Right cardiac atrium (tissue), 5 donors: ENCODE data around the gene GLI3. TPM values are rescaled to one million over a fixed set of nuclear protein-coding genes. Genes with fewer than 3 reads are reported as not detected.

Experiments used
- ATAC-seq, 2 donors: fragments of 200-7000 bp; cut with Tn5 transposase; one replicate each; pipeline versions ENCODE4 v1.8.0 to v1.9.1; 2020; ENCODE audit warnings: moderate library complexity in 2 of 2, mild to moderate bottlenecking in 1 of 2
- DNase-seq, 3 donors: peaks; one replicate each; pipeline ENCODE4 v3.0.0-alpha.2; 2020
- H3K27ac ChIP-seq: one replicate; pipeline ENCODE4 v1.5.1; 2013; ENCODE audit warnings: mild to moderate bottlenecking, low read length, control low read depth, moderate library complexity
- H3K27me3 ChIP-seq: one replicate; pipeline ENCODE4 v1.6.1; 2013; ENCODE audit not compliant: control insufficient read depth, insufficient read depth
- H3K4me1 ChIP-seq: one replicate; pipeline ENCODE4 v1.6.1; 2013; ENCODE audit warnings: low read length; ENCODE audit not compliant: control insufficient read depth, insufficient read depth
- H3K4me3 ChIP-seq: one replicate; pipeline ENCODE4 v1.5.1; 2013; ENCODE audit warnings: low read length, control low read depth
- H3K9me3 ChIP-seq: one replicate; pipeline ENCODE4 v1.6.1; 2013; ENCODE audit warnings: low read length; ENCODE audit not compliant: control insufficient read depth
- WGBS: extraction: QIAGEN DNeasy Blood & Tissue Kit; methylation state at CpG from one replicate; pipeline ENCODE4 v1.1.7; 2013; 5-methylcytosine and 5-hydroxymethylcytosine counted together
- intact Hi-C, 4 donors: fragments of 100-400 bp; cut with DNase I; formaldehyde crosslinking; loops; one replicate each; pipeline versions ENCODE4 v1.11.0 to v1.14.0; 2022 to 2023
- polyA plus RNA-seq: library from polyadenylated mRNA; stranded (reverse); fragments of 200-250 nt; gene quantifications from one replicate; pipeline ENCODE4 v1.2.3, GENCODE V29; 2013
- total RNA-seq, 4 donors: library from RNA; stranded (reverse); fragmentation: NEBNext Ultra II Directional; extraction: Animal tissue kit (Norgen Biotek cat#: 25700); gene quantifications; one replicate each; pipeline ENCODE4 v1.2.1, GENCODE V29; 2021
- donor health status: healthy with polysubstance abuse.
- donor health status: DM: no; HTN: yes; CAD: no.
- donor health status: DM: no; HTN: no; CAD: no.
- donor health status: DM: no; HTN: yes; CAD: no; lungs with severe emphysema.
- donor health status: DM: yes; HTN: yes; CAD: no.

Gene GLI3
- total and polyA plus RNA-seq, 5 donors, result 0.50 to 3.5 (median 2.5) TPM

DNA sequence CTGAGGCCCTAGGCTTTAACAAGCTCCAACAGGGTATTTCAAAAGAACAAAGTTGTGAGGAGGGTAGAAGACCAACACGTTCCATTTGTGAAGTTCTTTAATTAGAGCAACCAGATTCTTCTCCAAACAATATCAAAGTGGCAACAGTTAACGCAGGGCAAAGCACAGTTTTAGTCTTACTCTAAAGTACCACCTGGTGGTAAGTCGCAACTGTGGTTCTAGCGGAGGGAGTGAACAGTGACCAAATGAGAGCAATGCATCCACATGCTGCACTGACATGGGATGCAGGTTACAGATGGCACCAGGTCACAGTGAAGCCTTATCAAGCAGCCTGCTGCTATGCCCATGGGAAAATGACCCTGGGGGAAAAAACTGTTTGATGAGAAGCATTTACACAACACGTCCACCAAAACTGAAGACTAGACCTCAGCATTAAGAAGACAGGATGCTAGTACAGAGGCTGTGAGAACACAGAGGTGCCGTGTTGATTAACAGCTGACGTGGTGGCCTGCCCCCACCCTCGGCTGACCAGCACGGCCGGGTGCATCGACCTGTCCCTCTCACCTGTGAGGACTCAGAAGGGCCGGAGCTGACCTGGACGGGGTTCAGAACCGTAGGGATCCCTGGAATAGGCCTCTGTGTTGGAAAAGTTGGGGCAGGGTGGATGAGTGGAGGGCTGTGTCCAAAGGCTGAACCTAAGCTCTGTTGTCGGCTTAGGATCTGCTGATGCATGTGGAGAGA lies 211.2 kb downstream of the GLI3 start:
- H3K27me3 ChIP-seq, result no peaks in the 10 kb centered on the region
- intact Hi-C loops, result no loop called here
- WGBS, result 92% methylated on average over 15 of the region's 15 CpGs
- H3K4me1 ChIP-seq, result no peaks in the 10 kb centered on the region
- no peak overlapping the region for H3K4me3 ChIP-seq
- ATAC-seq (no peak), DNase-seq (no peak)
- no peak overlapping the region for H3K27ac ChIP-seq
- H3K9me3 ChIP-seq, result no peaks in the 10 kb centered on the region

DNA sequence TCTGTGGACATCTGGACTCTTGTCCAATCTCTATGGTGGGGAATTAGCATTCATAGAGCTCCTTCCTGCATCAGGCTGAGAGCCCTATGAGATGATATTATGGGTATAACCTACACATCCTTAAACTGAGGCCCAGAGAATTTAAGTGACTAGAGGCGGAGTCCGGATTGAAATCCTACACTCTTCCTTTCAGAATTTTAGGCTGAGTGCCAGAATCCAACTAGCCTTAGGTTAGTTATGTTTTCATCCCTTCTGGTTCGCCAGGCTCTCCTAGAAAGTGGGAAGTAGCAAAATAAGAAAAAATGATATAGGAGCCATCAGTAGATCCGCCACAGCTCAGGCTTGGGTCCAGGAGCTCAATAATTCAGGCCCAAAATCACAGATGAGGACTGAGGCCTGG lies 212.5 kb downstream of the GLI3 start:
- Histone ChIP-seq H3K9me3 (no peaks in the 10 kb centered on the region), H3K4me3 (no peak overlapping the region), H3K27ac (no peak overlapping the region), H3K27me3 (no peaks in the 10 kb centered on the region), H3K4me1 (no peaks in the 10 kb centered on the region)
- intact Hi-C loops, result no loop called here
- DNase-seq, result no peak
- ATAC-seq, result no peak
- 94% methylated on average over 4 of the region's 4 CpGs for WGBS

DNA sequence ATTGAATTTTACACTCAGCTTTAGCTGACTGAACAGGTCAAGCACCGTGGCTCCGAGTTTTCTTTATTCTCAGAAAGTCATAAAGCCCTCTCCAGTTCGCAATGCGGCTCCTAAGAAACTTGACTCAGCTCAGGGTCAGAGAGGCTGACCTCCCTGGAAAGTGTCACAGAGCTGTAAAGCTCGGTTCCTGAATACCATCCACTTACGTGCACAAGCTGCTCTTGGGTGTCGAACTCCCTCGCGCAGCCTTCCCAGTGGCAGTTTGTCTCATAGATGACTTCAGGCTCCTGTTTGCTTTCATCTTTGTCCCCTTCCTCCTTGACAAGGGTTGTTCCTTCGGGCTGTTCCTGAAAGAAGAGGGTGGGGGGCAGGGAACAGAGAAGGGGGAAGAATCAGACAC lies 213.7 kb downstream of the GLI3 start:
- Histone ChIP-seq H3K4me3 (no peak overlapping the region), H3K27ac (no peak overlapping the region)
- ATAC-seq, result no peak

DNA sequence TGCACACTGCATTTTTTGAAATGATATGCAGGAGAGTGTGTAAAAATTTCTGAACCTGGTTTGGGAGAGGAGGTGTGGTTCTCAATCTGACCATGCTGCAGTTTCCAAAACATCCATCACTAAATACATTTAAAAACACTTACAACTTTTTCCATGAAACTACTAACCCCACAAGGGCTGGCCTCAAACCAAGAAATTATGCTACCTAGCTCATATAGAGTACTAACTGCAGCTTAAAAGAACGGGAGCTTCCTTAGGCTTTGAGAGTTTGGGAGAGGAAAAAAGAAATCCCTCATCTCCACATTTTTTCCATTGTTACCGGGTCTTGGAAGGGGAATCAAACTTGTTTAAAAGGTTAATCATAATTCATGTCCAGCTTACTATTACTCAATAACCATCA lies 214.2 kb downstream of the GLI3 start:
- intact Hi-C loops, result no loop called here
- Histone ChIP-seq H3K4me1 (no peaks in the 10 kb centered on the region), H3K9me3 (no peaks in the 10 kb centered on the region), H3K4me3 (no peak overlapping the region), H3K27ac (no peak overlapping the region), H3K27me3 (no peaks in the 10 kb centered on the region)
- ATAC-seq (no peak), DNase-seq (no peak)
- WGBS, result 92% methylated on average over 2 of the region's 2 CpGs

More for the DNA sequence above, 213.7 kb downstream of the GLI3 start:
- 86% methylated on average over 10 of the region's 10 CpGs for WGBS
- Histone ChIP-seq H3K4me1 (no peaks in the 10 kb centered on the region), H3K9me3 (no peaks in the 10 kb centered on the region), H3K27me3 (no peaks in the 10 kb centered on the region)
- no peak for DNase-seq
- intact Hi-C loops, result no loop called here

DNA sequence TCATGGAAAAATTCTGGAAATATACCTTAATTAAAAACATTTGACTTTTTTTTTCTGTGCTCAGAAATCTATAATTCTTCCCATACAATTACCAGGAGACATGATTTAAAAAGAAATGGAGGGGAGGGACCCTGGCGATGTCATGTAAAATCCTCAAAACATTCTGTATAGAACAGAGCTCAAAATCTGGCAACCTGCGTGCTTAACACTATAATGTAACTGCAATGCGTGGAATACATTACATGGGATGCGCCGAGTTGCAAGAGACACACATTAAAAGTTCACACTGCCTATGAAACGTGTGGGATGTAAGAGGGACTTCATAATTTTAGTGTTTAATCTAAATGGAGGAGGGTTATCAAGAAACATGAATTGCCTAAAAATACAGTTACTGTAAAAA lies 215.0 kb downstream of the GLI3 start:
- ATAC-seq, result no peak
- Histone ChIP-seq H3K4me3 (no peak overlapping the region), H3K9me3 (no peaks in the 10 kb centered on the region), H3K4me1 (no peaks in the 10 kb centered on the region), H3K27me3 (no peaks in the 10 kb centered on the region), H3K27ac (no peak overlapping the region)
- intact Hi-C loops, result no loop called here
- 82% methylated on average over 6 of the region's 6 CpGs for WGBS
- no peak for DNase-seq

DNA sequence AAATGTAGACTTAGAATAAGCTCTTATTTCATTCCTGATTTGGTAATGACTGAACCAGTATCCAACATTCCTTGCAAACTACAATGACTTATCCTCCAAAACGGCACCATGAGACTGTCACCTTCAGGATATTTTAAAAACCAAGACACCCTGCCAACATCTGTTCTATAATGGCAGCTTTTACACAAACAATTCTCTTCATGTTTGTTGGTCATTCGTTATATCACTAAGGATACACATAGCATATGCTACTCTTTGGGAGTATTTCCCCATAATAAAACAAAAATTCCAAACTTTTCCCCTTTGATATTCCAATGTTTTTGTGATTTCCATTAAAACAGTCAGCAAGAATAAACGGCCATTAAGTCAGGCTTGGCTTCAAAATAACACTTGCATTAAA lies 215.4 kb downstream of the GLI3 start:
- no peak overlapping the region for H3K27ac ChIP-seq
- intact Hi-C loops, result no loop called here
- no peak overlapping the region for H3K4me3 ChIP-seq
- 78% methylated on average over 3 of the region's 3 CpGs for WGBS
- ATAC-seq (no peak), DNase-seq (no peak)
- H3K27me3 ChIP-seq, result no peaks in the 10 kb centered on the region
- no peaks in the 10 kb centered on the region for H3K4me1 ChIP-seq
- no peaks in the 10 kb centered on the region for H3K9me3 ChIP-seq

DNA sequence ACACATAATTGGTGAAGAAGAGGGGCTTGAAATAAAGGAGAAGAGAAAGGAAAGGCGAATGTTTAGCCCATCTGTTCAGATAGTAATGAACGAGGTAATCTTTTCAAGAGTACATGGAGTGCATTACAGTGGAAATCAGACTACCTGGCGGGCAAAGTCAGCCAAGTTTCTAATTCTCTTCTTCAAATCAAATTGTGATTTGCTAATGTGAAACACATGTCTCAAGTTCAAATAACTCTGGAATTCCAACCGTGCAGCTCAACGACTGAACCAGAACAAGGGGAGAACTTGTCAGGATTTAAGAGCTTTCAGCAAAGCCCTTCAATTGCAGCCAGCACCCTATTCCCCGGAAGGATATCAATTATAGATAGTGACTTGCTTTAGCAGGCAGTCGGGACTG lies 216.9 kb downstream of the GLI3 start:
- intact Hi-C loops, result no loop called here
- H3K27me3 ChIP-seq, result no peaks in the 10 kb centered on the region
- no peak for DNase-seq
- no peak overlapping the region for H3K27ac ChIP-seq
- ATAC-seq, result no peak
- H3K9me3 ChIP-seq, result no peaks in the 10 kb centered on the region
- H3K4me1 ChIP-seq, result no peaks in the 10 kb centered on the region
- H3K4me3 ChIP-seq, result no peak overlapping the region
- 63% methylated on average over 7 of the region's 7 CpGs for WGBS

DNA sequence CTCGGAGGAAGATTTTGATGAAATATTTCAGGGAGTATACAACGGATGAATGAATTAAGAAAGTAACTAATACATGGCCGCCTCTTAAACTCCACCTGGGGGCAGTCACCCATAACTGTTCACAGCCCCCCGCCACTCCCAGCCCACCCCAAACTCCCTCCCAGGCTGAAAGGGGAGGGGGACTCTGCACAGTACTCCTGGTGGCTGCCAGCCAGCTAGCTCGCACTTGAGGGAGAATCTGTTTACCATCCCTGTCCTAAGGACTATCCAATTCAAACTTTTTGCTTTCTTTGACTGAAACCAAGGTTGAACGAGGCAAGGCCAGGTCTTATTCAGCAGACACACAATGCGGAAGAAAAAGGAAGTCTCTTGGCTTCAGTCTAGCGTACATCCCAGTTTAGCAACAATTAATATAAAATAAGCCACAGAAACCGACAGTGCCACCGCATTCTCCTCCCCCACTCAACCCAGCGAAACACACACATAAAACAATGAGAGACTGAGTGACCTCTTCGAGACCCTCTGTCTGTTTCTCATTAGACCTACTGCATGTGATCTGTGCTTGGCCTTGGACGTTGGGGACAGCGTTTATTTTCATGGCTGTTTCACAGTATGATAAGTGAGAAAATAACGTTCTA lies 219.5 kb downstream of the GLI3 start:
- DNase-seq, result no peak
- H3K27ac ChIP-seq, result no peak overlapping the region

DNA sequence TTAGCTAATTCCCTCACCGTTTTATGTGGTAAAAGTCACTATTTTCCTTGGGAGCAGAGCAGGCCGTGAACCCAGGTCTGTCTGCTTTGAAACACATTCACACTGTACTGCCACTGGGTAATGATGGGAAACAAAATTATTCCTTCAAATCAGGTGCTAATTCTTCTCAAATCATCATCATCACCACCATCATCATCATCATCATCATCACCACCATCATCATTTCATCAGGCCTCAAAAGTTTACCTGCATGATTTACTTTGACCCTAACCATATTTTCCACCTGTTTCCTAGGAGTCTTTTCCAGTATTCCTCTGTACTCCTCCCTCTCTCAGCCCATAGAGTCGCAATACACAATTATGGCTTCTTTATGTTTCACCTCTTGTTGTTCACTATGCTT lies 220.5 kb downstream of the GLI3 start:
- ATAC-seq, result no peak

More for the DNA sequence above, 219.5 kb downstream of the GLI3 start:
- no peaks in the 10 kb centered on the region for H3K9me3 ChIP-seq
- 72% methylated on average over 15 of the region's 15 CpGs for WGBS
- no peaks in the 10 kb centered on the region for H3K4me1 ChIP-seq
- no peaks in the 10 kb centered on the region for H3K27me3 ChIP-seq
- intact Hi-C loops, result no loop called here
- ATAC-seq, result no peak
- no peak overlapping the region for H3K4me3 ChIP-seq

DNA sequence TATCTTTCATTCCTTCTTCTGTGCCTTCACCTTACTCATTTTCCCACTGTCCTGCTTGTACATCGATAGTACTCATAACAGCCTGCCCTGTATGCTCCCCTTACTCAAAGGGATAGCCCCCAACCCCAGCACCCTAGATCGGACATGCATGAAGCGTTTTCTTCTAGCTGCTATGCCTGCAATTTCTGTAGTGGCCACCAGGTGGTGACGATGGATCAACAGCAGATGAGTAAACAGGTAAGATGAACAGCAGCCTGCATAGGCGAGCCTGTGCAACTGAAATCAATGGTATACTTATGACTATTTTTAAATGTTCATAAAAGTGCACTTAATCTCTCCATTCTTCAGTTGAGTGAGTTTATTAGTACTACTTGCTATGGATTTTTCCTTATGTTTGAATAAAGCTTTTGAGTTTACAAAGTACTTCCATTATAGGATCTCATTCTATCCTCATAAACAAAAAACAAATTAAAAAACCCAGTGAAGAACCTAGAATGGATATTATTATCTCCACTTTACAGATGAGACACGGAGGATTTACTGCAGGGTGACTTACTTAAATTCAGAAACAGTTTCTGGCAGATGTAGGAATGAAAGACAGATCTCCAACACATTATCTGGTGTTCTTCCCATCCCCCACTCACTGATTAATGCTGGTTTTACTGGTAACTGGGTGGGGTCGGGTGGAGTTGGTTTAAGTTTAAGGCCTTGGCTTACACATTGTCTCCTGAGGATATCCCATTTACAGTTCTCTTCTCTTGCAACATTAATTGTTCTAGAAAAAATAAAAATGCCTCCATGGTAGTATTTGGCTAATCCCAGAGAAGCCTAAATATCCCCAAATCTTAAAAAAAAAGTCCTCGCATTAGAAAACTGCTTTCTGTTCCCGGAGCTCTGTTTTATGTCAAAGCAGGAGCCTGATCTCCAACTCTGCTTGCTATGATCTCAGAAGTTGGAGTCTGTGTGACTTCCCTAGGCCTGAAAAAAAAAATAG lies 222.1 kb downstream of the GLI3 start:
- DNase-seq, result peak in 2 of 3 donors; percentile 18 to 46
- H3K27ac ChIP-seq, result no peak overlapping the region
- WGBS, result 55% methylated on average over 9 of the region's 9 CpGs

More for the DNA sequence above, 220.5 kb downstream of the GLI3 start:
- no peak overlapping the region for H3K27ac ChIP-seq
- intact Hi-C loops, result no loop called here
- H3K4me1 ChIP-seq, result no peaks in the 10 kb centered on the region
- no peaks in the 10 kb centered on the region for H3K9me3 ChIP-seq
- no peak overlapping the region for H3K4me3 ChIP-seq
- no peaks in the 10 kb centered on the region for H3K27me3 ChIP-seq
- WGBS, result 100% methylated on average over 3 of the region's 3 CpGs
- no peak for DNase-seq

More for the DNA sequence above, 222.1 kb downstream of the GLI3 start:
- Histone ChIP-seq H3K4me1 (no peaks in the 10 kb centered on the region), H3K27me3 (no peaks in the 10 kb centered on the region), H3K9me3 (no peaks in the 10 kb centered on the region), H3K4me3 (no peak overlapping the region)
- peak in 1 of 2 donors; percentile 55 for ATAC-seq
- intact Hi-C loops, result no loop called here
